HG03108 (cell line): ENCODE measurements around the gene KLHDC8B.
A peak's percentile ranks its signal among the peaks of the same experiment; 100 is the strongest.

Source experiments
- ATAC-seq: cut with Tn5 transposase; IDR thresholded peaks from one replicate; pipeline ENCODE4 v1.9.1; 2021; ENCODE audit warnings: moderate library complexity; ENCODE audit not compliant: unreplicated experiment

Gene KLHDC8B

GRCh38 chr3:49158103-49158709 lies 13.2 kb upstream of the KLHDC8B start:
- no peak for ATAC-seq

GRCh38 chr3:49158792-49159191 lies 12.6 kb upstream of the KLHDC8B start:
- ATAC-seq, result no peak

- ATAC-seq, result no peak
Measured at GRCh38 chr3:49161197-49161596, 10.2 kb upstream of the KLHDC8B start.

- ATAC-seq, result no peak
Measured at GRCh38 chr3:49161808-49162530, 9.4 kb upstream of the KLHDC8B start.

GRCh38 chr3:49162751-49163419 lies 8.5 kb upstream of the KLHDC8B start:
- ATAC-seq, result no peak

- ATAC-seq, result no peak
Measured at GRCh38 chr3:49163609-49164008, 7.8 kb upstream of the KLHDC8B start.

- no peak for ATAC-seq
Measured at GRCh38 chr3:49164983-49165720, 6.2 kb upstream of the KLHDC8B start.

- ATAC-seq, result peak; percentile 61
Measured at GRCh38 chr3:49165771-49166751, 5.3 kb upstream of the KLHDC8B start, which contains the start of gene CCDC71. CCDC71 (minus strand) TSS chr3:49166331; CDS start chr3:49164208, 2,123 bp downstream.

- no peak for ATAC-seq
Measured at GRCh38 chr3:49166752-49167556, 4.4 kb upstream of the KLHDC8B start.

GRCh38 chr3:49170744-49171118 lies 667 bp upstream of the KLHDC8B start:
- no peak for ATAC-seq

GRCh38 chr3:49171775-49172500 lies 540 bp downstream of the KLHDC8B start:
- ATAC-seq, result no peak

GRCh38 chr3:49172551-49173041 lies 1.2 kb downstream of the KLHDC8B start:
- no peak for ATAC-seq

GRCh38 chr3:49173116-49173791 lies 1.9 kb downstream of the KLHDC8B start:
- ATAC-seq, result no peak

- no peak for ATAC-seq
Measured at GRCh38 chr3:49173792-49174170, 2.4 kb downstream of the KLHDC8B start.

- no peak for ATAC-seq
Measured at GRCh38 chr3:49174397-49174985, 3.1 kb downstream of the KLHDC8B start.

GRCh38 chr3:49175530-49175929 lies 4.1 kb downstream of the KLHDC8B start:
- ATAC-seq, result no peak

- ATAC-seq, result no peak
Measured at GRCh38 chr3:49177073-49177472, 5.7 kb downstream of the KLHDC8B start.

GRCh38 chr3:49180116-49180515 lies 8.7 kb downstream of the KLHDC8B start:
- no peak for ATAC-seq
